GM18508 (cell line): ENCODE data around the gene CMIP.

Experiments used
- ATAC-seq: cut with Tn5 transposase; IDR thresholded peaks from one replicate; pipeline ENCODE4 v1.9.1; 2021; ENCODE audit warnings: moderate number of reproducible peaks; ENCODE audit not compliant: insufficient read depth, unreplicated experiment

Gene CMIP

GRCh38 chr16:81544700-81545271, 100.2 kb downstream of the CMIP start:
- ATAC-seq = no peak

DNA sequence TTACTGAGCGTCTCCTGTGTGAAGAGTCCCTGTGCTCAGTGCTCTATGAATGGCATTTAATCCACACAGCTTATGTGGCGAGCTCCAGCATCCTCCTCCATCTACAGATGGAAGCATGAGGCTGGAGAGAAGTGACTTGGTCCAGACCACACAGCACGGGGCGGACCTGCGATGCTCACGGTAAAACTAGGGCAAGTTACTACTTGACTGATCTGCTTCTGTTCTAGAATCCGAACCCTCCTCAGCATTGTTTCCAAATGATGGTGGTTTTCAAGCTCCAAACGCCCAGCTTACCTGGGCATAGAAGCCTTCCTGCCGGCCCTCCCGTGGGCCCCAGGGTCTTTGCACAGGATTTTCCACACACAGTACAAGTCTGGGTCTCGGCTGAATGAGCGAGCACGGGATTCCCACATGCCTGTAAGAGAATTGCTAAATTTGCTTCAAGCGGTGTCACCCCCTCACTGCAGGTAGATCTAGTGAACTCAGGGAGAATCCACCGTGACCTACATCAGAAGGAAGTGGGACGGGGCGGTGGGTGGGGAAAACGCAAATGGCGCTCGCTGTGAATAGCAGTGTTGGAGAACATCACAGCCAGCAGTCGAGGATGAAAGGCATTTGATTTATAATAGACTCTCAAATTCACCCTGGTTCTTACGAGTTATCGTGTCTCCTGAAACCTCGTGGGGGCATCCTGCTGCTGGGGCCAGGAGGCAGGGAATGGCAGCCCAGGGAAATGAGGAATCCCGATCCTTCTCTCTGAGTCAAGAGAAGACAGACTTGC, 101.1 kb downstream of the CMIP start:
- no peak for ATAC-seq

- no peak for ATAC-seq
Observed at GRCh38 chr16:81546781-81547180, 102.2 kb downstream of the CMIP start.

DNA sequence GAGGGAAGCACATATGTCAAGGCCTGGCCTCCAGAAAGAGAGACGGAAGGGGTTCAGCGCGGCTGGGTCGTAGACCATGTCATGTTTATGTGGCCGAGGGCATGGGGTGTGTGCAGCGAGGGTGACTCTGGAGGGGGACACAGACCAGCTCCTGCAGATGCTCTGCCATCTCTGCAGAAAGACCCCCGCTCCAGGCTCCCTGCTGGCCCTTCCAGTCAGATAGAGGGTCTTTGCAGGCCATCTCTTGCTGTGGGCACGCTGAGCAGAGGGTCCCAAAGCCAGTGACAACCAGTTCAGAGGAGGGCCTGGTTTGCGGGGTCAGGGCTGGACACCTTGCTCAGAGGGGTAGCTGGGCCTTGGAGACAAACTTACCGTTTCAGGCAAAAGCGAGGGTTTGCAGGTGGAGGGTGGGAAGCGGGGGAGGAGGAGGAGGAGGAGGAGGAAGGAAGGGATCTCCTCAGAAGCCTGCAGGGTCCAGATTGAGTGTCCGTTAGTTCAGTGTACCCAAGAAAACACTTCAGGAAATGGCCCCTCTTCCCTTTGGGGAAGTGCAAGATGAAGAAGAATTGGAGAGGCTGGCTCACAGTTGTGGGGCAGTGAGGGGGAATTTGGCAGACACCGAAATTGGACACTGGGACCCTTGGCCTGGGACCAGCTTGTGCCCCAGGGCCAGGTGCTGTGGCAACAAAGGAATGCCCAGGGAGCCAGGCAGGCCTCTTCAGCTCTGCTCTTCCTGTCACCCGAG, 102.8 kb downstream of the CMIP start:
- ATAC-seq = no peak

- ATAC-seq = no peak
Observed at GRCh38 chr16:81547939-81548216, 103.3 kb downstream of the CMIP start.

DNA sequence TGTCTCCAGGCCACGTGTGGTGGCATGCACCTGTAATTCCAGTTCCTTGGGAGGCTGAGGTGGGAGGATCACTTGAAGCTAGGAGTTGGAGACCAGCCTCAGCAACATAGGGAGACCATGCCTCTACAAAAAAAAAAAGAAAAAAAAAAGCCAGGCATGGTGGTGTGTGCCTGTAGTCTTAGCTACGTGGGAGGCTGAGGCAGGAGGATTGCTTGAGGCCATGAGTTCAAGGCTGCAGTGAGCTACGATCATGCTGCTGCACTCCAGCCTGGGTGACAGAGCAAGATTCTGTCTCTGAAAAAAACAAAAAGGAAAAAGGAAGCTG, 103.9 kb downstream of the CMIP start:
- no peak for ATAC-seq

DNA sequence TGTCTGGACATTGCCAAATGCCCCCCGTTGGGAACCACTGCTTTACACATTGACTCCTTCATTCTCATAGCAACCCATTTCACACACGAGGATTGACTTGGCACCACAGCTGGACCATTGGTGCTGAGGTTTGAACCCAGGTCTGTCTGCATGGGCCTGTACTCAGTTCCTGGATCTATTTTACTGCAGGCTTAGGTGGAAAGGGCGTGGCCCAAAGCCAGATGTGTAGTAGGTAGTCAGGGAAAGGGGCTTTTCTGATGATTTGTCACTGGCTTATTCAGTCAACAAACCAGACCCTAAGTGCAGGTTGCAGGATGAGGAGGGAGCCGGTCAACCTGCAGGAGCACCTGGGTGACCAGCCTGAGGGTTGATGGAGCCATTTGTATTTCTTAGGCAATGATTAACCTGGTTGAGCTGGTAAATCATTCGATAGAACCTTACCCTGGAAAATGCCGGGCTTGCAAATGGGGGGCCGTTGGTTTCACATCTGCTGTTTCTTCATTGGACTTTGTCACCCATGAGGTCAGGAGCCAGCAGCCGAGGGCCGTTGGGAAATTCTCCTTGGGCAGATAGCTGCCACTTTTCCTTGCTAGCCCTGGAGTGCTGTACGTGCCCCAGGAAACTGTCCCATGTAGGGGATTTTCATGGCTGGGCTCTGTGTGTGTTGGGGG, 104.4 kb downstream of the CMIP start:
- no peak for ATAC-seq

DNA sequence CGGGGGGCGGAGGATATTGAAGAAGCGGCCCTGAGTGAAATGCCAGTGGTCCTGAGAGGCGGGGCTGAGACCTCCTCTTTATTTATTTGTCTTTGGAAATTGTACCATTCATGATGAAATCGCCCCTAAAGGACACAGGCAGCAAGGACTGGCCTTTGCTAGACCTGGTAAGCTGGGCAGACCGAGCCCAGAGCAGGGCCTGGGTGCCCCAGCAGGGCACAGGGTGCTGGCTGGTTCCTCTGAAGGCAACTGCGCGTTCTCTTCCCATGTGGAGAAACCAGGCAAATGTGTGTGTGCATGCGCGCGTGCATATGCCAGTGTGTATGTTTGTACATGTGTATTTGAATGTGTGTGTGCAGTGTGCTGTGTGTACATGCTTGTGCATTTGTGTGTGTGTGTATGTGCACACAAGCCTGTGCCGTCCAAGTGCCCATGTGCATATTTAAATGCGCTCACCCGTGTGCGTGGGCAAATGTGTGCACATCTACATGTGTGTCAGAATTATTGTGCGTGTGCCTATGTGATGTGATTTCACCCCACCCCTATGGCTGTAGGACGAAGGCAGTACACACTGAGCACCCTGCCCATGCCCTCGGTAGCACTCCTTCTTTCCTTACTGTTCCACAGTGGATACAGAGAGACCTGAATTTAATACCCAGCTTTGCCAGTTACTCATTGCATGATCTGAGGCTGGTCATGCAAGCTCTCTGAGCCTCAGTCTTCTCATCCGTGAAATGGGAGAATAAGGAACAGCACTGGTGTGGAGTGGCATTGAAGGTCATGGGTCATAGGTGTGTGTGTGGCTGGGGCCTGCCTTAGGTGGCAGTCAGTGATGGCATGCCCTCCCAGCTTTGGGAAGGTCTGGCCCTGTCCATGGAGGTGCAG, 105.2 kb downstream of the CMIP start:
- ATAC-seq = no peak

DNA sequence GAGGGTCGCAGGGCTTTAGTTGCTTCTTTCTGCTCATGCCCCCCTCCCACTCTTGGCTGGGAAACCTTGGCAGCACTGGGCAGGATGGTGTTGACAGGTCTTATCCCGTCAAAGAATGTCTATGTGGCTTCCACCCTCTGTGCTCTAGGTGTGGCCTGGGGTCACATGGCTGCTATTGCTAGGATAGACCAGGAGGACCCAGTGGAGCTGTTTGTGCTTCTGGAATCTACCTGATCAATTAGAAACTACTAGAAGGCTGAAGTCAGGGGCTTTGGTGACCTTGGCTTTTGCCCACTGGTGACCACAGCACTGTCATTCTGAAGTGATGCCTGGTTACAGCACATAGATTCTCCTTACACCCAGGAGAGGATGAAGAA, 105.8 kb downstream of the CMIP start:
- no peak for ATAC-seq

DNA sequence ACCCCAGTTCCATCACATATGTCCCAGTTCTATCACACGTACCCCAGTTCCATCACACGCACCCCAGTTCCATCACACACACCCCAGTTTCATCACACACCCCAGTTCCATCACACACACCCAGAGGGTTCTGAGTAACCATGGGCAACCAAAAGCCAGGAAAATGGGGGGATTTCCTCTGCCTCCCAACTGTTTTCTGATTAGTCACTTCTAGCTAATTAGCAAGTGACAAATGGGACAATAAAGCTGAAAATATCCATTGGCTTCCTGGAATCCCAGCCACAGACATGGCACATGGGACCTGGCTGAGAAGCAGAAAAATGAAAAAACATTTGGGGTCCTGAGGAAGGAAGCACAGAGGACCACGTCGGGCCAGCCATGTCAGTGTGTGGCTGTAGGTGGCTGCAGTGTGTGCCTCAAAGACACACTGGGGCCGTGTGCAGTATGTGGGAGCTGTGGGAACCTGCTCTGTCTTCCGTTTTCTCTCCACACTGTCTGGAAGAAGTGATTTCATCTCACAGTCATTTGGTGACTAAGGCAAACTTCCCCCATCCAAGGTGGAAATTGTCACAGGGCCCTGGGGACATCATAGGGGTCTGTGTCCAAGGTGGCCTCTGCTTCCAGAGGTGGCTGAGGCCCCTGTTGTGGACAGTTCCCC, 106.7 kb downstream of the CMIP start:
- no peak for ATAC-seq

- ATAC-seq = no peak
Observed at GRCh38 chr16:81551821-81552304, 107.3 kb downstream of the CMIP start.

- no peak for ATAC-seq
Observed at GRCh38 chr16:81552743-81553079, 108.1 kb downstream of the CMIP start.

DNA sequence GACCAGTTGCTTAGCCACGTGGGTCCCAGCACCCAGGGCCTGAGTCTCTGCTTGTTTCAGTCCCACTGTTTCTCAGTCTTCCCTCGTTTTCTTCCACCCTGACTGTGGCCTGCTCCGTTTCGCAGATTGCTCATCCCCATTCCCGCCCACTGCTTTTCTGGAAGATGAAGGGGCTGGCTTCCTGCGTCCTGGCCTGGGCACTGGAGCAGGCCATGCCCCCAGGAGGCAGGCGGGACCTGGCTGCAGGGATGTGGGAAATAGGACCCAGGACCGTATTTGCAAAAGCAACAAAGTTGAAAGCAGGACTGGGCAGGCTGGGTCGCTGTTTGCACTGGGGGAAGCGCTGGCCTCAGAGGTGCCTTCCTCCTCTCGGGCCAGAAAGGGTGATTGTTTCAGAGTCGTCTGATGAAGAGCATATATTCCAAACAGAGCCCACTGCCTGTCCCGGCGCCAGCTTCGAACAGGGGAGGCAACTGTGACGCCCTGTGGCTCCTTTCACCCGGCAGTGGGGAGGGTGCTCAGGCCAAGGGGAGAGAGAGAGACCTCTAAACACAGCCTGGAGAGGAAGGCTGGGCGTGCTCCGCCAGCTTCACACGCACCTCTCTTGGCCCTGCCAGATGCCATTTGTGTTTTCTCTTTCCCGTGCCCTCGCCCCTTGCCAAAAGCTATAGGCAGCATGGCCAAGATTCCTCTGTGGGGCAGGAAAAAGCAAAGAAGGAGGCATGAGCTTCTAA, 108.6 kb downstream of the CMIP start:
- no peak for ATAC-seq

DNA sequence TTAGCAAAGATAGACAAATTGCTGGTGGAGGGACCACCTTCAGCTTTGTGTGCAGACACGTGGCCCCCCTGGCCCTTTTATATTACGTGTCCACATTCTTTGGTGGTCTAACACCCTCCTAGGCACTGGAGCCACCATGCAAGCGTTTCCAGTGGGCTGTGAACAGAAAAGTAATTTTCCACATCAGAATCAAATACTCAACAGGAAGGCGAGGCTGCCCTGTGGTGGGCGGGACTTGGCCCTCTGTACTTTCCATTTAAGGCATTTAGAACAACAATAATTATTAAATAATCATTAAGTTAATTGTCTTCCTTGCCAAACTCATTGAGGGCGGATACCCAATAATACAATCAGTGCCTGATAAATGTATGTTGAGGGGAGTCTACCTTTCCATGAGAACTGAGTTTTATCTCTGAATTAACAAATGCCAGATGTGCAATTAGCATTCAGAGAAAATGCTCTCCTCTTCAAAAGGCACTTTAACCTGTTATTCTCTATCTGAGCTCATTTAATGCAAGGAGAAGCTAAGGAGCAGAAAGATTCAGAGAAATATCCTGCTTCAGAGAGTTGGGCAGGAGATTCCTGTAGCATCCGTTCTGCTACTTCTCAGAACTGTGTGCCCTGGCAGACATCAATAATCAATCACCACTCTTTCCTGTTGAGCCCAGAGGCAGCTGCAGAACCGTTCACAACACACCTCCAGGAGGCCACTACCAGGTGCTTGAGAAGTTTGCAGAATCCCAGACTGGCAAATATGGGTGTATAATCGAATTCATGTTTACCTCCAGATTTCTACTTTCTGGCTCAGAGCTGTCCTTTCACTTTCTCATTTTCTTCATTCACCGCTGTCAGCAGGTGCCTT, 109.4 kb downstream of the CMIP start:
- ATAC-seq = no peak

- no peak for ATAC-seq
Observed at GRCh38 chr16:81554979-81555378, 110.4 kb downstream of the CMIP start.

- ATAC-seq = no peak
Observed at GRCh38 chr16:81555660-81556059, 111.1 kb downstream of the CMIP start.

- no peak for ATAC-seq
Observed at GRCh38 chr16:81556715-81557284, 112.2 kb downstream of the CMIP start.

GRCh38 chr16:81558077-81558443, 113.5 kb downstream of the CMIP start:
- no peak for ATAC-seq
